Right lobe of liver (tissue), 6 donors: Measurements from ENCODE around the gene ESRP2. TPM values are rescaled to one million over a fixed set of nuclear protein-coding genes. Genes with fewer than 3 reads are reported as not detected.

Experiments
- ATAC-seq, 4 donors: fragments of 200-7000 bp; cut with Tn5 transposase; one replicate each; pipeline ENCODE4 v1.9.1; 2020; ENCODE audit warnings: mild to moderate bottlenecking in 4 of 4, moderate library complexity in 4 of 4
- DNase-seq, 3 donors: peaks; one replicate each; pipeline ENCODE4 v3.0.0-alpha.2; 2020
- H3K27ac ChIP-seq, 3 donors: fragments of 200-600 bp; one replicate each; pipeline ENCODE4 v1.8.0; 2022
- H3K27me3 ChIP-seq, 2 donors: fragments of 200-600 bp; one replicate each; pipeline ENCODE4 v1.8.0; 2022
- H3K36me3 ChIP-seq, 4 donors: fragments of 200-600 bp; sonication (generic) in 1 of 4; one replicate each; pipeline versions ENCODE4 v1.5.1 to v1.8.0; 2017 to 2022; ENCODE audit warnings: control low read depth in 1 of 4
- H3K4me1 ChIP-seq, 4 donors: fragments of 200-600 bp; sonication (generic) in 1 of 4; one replicate each; pipeline versions ENCODE4 v1.5.1 to v1.8.0; 2017 to 2022; ENCODE audit warnings: control low read depth in 1 of 4
- H3K4me3 ChIP-seq, 3 donors: fragments of 200-600 bp; one replicate each; pipeline ENCODE4 v1.8.0; 2022
- H3K9me3 ChIP-seq, 4 donors: fragments of 200-600 bp; sonication (generic) in 1 of 4; one replicate each; pipeline versions ENCODE4 v1.5.1 to v1.8.0; 2017 to 2022; ENCODE audit warnings: control low read depth in 1 of 4
- POLR2A ChIP-seq: fragments of 450-650 bp; IDR thresholded peaks from one replicate; pipeline ENCODE4 v1.6.1; 2017; ENCODE audit warnings: antibody characterized with exemption, mild to moderate bottlenecking
- WGBS: methylation state at CpG from one replicate; pipeline ENCODE4 v1.1.6; 2018; ENCODE audit warnings: low coverage, low lambda C conversion rate; ENCODE audit not compliant: insufficient coverage; ENCODE audit errors: missing lambda C conversion rate; 5-methylcytosine and 5-hydroxymethylcytosine counted together
- intact Hi-C, 2 donors: fragments of 100-400 bp; cut with DNase I; formaldehyde crosslinking; loops; one replicate each; pipeline versions ENCODE4 v1.11.2 to v1.14.1; 2022
- total RNA-seq, 6 experiments: library from RNA; depleted of rRNA in 2 of 6; stranded (reverse); fragments of >200 nt in 2 of 6; fragmentation: NEBNext Ultra II Directional in 3 of 6; extraction: Animal tissue kit (Norgen Biotek cat#: 25700) in 3 of 6; gene quantifications; one replicate each; pipeline versions ENCODE4 v1.1.0 to v1.2.4, GENCODE V29; 2016 to 2023
- TF ChIP-seq, protein P1 (sequence below), 4 donors: fragments of 200-600 bp in 3 of 4; fragments of 450-650 bp in 1 of 4; IDR thresholded peaks; one replicate each; pipeline versions ENCODE4 v1.5.1 to v1.8.0; 2016 to 2022; ENCODE audit warnings: antibody characterized with exemption in 4 of 4, mild to moderate bottlenecking in 2 of 4
- donor health status: DM: no; HTN: yes; CAD: no.
- donor health status: DM: no; HTN: no; CAD: no.
- donor health status: DM: no; HTN: no; CAD: no.
- donor health status: DM: no; HTN: yes; CAD: no.
- donor health status: DM: no; HTN: yes; CAD: no.

Gene ESRP2
- total RNA-seq, 6 experiments from 2014 or later, result 44.8 to 102 (median 57.9) TPM

DNA sequence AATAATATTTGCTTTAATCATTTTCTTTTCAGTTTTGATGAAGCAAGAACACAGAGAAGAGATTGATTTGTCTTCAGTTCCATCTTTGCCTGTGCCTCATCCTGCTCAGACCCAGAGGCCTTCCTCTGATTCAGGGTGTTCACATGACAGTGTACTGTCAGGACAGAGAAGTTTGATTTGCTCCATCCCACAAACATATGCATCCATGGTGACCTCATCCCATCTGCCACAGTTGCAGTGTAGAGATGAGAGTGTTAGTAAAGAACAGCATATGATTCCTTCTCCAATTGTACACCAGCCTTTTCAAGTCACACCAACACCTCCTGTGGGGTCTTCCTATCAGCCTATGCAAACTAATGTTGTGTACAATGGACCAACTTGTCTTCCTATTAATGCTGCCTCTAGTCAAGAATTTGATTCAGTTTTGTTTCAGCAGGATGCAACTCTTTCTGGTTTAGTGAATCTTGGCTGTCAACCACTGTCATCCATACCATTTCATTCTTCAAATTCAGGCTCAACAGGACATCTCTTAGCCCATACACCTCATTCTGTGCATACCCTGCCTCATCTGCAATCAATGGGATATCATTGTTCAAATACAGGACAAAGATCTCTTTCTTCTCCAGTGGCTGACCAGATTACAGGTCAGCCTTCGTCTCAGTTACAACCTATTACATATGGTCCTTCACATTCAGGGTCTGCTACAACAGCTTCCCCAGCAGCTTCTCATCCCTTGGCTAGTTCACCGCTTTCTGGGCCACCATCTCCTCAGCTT lies 45.0 kb downstream of the ESRP2 start:
- Histone ChIP-seq H3K9me3 (no peaks in the 10 kb centered on the region), H3K4me3 (no peak overlapping the region), H3K27me3 (no peaks in the 10 kb centered on the region), H3K36me3 (peaks cover 0 to 33% (median 12%) of the 10 kb centered on the region in 4 donors), H3K4me1 (no peaks in the 10 kb centered on the region), H3K27ac (no peak overlapping the region)
- ATAC-seq (peak in 1 of 4 donors; percentile 48), DNase-seq (no peak)
- intact Hi-C loops, result no loop called here
- WGBS, result 89% methylated on average over 2 of the region's 2 CpGs
- TF ChIP-seq, protein P1, sequence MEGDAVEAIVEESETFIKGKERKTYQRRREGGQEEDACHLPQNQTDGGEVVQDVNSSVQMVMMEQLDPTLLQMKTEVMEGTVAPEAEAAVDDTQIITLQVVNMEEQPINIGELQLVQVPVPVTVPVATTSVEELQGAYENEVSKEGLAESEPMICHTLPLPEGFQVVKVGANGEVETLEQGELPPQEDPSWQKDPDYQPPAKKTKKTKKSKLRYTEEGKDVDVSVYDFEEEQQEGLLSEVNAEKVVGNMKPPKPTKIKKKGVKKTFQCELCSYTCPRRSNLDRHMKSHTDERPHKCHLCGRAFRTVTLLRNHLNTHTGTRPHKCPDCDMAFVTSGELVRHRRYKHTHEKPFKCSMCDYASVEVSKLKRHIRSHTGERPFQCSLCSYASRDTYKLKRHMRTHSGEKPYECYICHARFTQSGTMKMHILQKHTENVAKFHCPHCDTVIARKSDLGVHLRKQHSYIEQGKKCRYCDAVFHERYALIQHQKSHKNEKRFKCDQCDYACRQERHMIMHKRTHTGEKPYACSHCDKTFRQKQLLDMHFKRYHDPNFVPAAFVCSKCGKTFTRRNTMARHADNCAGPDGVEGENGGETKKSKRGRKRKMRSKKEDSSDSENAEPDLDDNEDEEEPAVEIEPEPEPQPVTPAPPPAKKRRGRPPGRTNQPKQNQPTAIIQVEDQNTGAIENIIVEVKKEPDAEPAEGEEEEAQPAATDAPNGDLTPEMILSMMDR (IDR thresholded peaks at IDR 0.05), result no peak
- no peak for TF ChIP-seq POLR2A

DNA sequence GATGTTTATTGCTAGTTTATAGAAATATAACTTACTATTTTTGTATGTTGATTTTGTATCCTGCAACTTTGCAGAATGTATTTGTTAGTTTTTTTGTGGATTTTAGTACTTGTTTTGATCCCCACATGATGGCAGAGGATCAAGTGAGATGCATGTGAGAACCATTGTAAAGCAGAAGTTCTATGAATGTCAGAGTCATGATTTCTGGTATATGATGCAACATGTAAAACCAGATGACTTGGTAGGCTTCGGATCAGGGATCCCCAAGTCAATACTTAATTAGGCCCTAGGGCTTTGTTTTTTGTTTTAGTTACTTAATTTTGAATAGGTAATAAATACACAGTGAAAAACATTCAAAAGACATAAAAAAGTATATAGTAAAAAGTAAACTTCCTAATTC lies 45.8 kb downstream of the ESRP2 start:
- H3K36me3 ChIP-seq, result peaks cover 0 to 37% (median 12%) of the 10 kb centered on the region in 4 donors
- 64% methylated on average over 1 of the region's 1 CpG for WGBS

DNA sequence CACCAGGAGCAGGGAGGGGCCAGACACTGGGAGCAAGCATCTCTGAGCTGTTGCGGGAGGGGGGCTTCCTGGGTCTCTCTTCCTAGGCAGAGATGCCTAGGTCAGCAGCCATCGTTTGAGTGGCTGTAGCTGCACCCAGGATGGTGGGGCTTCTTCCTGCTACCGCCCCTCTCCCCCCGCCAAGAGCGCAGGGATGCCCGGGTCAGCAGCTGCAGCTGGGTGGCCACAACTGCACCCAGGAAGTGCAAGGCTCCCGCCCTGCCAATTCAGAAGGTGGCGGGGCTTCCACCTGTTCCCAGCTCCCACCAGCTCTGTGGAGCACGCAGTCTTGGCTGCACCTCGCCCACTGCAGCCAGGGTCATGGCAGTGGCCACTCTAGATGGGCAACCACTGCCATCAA lies 47.8 kb downstream of the ESRP2 start:
- Histone ChIP-seq H3K4me3 (no peak overlapping the region), H3K27me3 (no peaks in the 10 kb centered on the region), H3K27ac (no peak overlapping the region), H3K4me1 (no peaks in the 10 kb centered on the region), H3K9me3 (no peaks in the 10 kb centered on the region), H3K36me3 (peaks cover 0 to 53% (median 14%) of the 10 kb centered on the region in 4 donors)
- intact Hi-C loops, result no loop called here
- WGBS, result no CpG with 5 or more reads among the region's 10 CpGs
- DNase-seq (no peak), ATAC-seq (peak in 1 of 4 donors; percentile 32)
- TF ChIP-seq, protein P1 (IDR thresholded peaks at IDR 0.05), result no peak
- TF ChIP-seq POLR2A, result no peak

More for the DNA sequence above, 45.8 kb downstream of the ESRP2 start:
- H3K27me3 ChIP-seq, result no peaks in the 10 kb centered on the region
- H3K27ac ChIP-seq, result no peak overlapping the region
- ATAC-seq (peak in 2 of 4 donors; percentile 35 to 41), DNase-seq (no peak)
- no peak overlapping the region for H3K4me3 ChIP-seq
- H3K4me1 ChIP-seq, result no peaks in the 10 kb centered on the region
- intact Hi-C loops, result no loop called here
- no peaks in the 10 kb centered on the region for H3K9me3 ChIP-seq
- TF ChIP-seq, protein P1 (IDR thresholded peaks at IDR 0.05), result no peak
- TF ChIP-seq POLR2A, result no peak

DNA sequence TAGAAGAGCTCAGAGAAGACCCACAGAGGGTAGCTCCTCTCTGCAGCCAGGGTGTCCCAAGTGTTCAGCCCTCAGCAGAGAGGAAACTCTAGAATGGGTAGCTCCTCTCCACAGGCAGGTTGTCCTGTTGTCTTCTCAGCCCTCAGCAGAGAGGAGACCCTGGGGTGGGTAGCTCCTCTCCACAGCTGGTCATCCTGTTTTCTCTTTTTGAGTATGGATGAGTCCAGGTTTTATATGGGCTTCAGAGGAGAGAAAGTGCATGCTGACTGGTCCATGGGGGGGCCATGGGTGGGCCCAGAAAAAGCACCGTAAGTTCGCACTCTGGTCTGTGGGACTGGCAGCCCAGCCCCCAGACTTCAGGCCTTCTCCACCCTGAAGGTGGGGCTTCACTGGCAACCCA lies 48.4 kb downstream of the ESRP2 start:
- ATAC-seq, result peak in 1 of 4 donors; percentile 18
- H3K4me1 ChIP-seq, result no peaks in the 10 kb centered on the region
- no peak for DNase-seq
- no peak overlapping the region for H3K4me3 ChIP-seq
- intact Hi-C loops, result no loop called here
- WGBS, result no CpG with 5 or more reads among the region's 2 CpGs
- peaks cover 0 to 57% (median 16%) of the 10 kb centered on the region in 4 donors for H3K36me3 ChIP-seq
- H3K9me3 ChIP-seq, result no peaks in the 10 kb centered on the region
- H3K27ac ChIP-seq, result no peak overlapping the region
- TF ChIP-seq, protein P1 (IDR thresholded peaks at IDR 0.05), result no peak
- no peak for TF ChIP-seq POLR2A
- no peaks in the 10 kb centered on the region for H3K27me3 ChIP-seq
